Measurements from ENCODE around the gene LRRN2.

Gene LRRN2

DNA sequence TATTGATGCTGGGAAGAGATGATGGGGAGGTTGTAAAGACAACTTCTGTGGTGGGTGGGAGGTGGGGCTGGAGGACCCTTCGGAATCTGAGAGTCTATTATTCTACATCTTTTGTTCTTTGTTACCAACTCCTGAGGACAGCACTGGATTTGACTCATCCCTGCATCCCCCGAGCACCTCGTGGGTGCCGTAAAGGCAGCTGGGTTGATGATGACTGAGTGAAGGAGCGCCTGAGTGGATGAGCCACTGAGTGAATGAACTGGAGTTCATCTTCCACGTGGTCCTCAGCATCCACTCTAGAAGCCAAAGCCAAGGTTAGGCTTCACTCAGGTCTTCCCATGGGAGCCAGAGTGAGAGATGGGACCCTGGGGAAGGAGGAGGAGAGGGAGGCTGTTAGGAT, 77.6 kb downstream of the LRRN2 start:
- no peaks in the 10 kb centered on the region for H3K79me2 ChIP-seq (ENCODE audit: insufficient read depth, low read depth)
- TF ChIP-seq, protein P1, sequence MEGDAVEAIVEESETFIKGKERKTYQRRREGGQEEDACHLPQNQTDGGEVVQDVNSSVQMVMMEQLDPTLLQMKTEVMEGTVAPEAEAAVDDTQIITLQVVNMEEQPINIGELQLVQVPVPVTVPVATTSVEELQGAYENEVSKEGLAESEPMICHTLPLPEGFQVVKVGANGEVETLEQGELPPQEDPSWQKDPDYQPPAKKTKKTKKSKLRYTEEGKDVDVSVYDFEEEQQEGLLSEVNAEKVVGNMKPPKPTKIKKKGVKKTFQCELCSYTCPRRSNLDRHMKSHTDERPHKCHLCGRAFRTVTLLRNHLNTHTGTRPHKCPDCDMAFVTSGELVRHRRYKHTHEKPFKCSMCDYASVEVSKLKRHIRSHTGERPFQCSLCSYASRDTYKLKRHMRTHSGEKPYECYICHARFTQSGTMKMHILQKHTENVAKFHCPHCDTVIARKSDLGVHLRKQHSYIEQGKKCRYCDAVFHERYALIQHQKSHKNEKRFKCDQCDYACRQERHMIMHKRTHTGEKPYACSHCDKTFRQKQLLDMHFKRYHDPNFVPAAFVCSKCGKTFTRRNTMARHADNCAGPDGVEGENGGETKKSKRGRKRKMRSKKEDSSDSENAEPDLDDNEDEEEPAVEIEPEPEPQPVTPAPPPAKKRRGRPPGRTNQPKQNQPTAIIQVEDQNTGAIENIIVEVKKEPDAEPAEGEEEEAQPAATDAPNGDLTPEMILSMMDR (conservative IDR thresholded peaks at IDR 0.05; ENCODE audit: low read depth, low read length), result no peak
- H3K4me1 ChIP-seq (ENCODE audit: low read depth, poor library complexity, severe bottlenecking), result no peaks in the 10 kb centered on the region
- H3K4me3 ChIP-seq (IDR thresholded peaks at IDR 0.05; ENCODE audit: insufficient read depth, low read depth, low read length), result no peak overlapping the region
- H3K27me3 ChIP-seq (ENCODE audit: insufficient read depth, low read depth), result no peaks in the 10 kb centered on the region
- no peak overlapping the region for H3K4me2 ChIP-seq
- H2AFZ ChIP-seq (ENCODE audit: low read depth), result no peak overlapping the region
- no peak overlapping the region for H3K27ac ChIP-seq
- no peaks in the 10 kb centered on the region for H3K36me3 ChIP-seq (ENCODE audit: insufficient read depth)
- H4K20me1 ChIP-seq (ENCODE audit: insufficient read depth), result no peaks in the 10 kb centered on the region
- no peak overlapping the region for H3K9ac ChIP-seq

DNA sequence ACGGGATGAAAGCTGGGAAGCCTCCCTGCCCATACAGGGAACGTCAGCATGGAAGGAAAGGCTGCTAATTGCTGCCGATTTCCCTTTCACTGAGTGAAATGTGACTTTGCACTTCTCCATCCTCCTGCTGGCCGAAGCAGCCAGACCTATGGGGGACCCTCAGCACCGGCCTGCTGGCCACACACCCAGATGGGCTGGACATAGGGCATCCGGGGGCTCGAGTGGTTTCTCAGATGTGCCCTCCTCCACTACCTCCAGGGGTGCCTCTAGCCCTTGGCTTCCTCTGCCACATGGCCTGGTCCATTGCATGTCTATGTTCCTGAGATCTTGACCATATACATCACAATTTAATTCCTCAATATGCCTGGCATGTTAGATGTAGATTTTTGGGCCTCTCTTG, 79.7 kb downstream of the LRRN2 start:
- Histone ChIP-seq H3K79me2 (ENCODE audit: insufficient read depth, low read depth) (no peaks in the 10 kb centered on the region), H3K4me1 (ENCODE audit: low read depth, poor library complexity, severe bottlenecking) (no peaks in the 10 kb centered on the region), H3K9ac (no peak overlapping the region), H2AFZ (ENCODE audit: low read depth) (no peak overlapping the region), H3K27me3 (ENCODE audit: insufficient read depth, low read depth) (no peaks in the 10 kb centered on the region), H4K20me1 (ENCODE audit: insufficient read depth) (no peaks in the 10 kb centered on the region), H3K4me3 (IDR thresholded peaks at IDR 0.05; ENCODE audit: insufficient read depth, low read depth, low read length) (no peak overlapping the region), H3K4me2 (no peak overlapping the region), H3K36me3 (ENCODE audit: insufficient read depth) (no peaks in the 10 kb centered on the region), H3K27ac (no peak overlapping the region)
- TF ChIP-seq, protein P1 (conservative IDR thresholded peaks at IDR 0.05; ENCODE audit: low read depth, low read length), result no peak

DNA sequence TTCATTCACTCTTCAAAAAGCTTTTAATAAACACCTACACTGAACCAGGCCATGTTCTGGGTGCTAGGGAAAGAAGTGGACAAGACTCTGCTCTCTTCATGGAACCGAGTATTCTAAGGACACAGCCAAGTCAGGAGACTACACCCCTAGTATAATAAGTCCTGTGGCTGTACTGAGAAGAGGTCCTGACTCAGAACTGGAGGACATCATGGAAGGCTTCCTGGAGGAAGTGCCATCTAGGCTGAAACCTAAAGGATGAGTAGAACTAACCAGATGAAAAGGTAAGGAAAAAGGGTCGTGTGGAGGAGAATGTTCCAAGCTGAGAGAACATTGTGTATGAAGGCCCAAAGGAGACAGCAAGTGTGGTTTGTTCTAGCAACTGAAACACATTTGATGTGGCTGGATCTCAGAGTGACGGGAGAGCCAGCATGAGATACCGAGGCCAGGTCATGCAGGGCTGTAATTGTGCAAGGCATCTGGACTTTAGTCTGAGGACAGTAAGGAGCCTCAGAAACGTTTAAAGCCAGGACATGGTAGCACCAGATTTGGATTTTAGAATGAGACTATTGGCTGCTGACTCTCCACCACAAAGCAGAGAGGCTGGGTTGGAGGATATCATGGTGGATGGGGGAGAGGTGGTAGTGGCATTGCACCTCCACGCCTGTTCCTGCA, 82.5 kb downstream of the LRRN2 start:
- Histone ChIP-seq H3K79me2 (ENCODE audit: insufficient read depth, low read depth) (no peaks in the 10 kb centered on the region), H3K4me2 (no peak overlapping the region), H3K4me3 (IDR thresholded peaks at IDR 0.05; ENCODE audit: insufficient read depth, low read depth, low read length) (no peak overlapping the region), H3K4me1 (ENCODE audit: low read depth, poor library complexity, severe bottlenecking) (no peaks in the 10 kb centered on the region), H3K27ac (no peak overlapping the region), H3K27me3 (ENCODE audit: insufficient read depth, low read depth) (no peaks in the 10 kb centered on the region), H3K36me3 (ENCODE audit: insufficient read depth) (no peaks in the 10 kb centered on the region), H3K9ac (no peak overlapping the region), H2AFZ (ENCODE audit: low read depth) (no peak overlapping the region), H4K20me1 (ENCODE audit: insufficient read depth) (no peaks in the 10 kb centered on the region)
- TF ChIP-seq, protein P1 (conservative IDR thresholded peaks at IDR 0.05; ENCODE audit: low read depth, low read length), result no peak

DNA sequence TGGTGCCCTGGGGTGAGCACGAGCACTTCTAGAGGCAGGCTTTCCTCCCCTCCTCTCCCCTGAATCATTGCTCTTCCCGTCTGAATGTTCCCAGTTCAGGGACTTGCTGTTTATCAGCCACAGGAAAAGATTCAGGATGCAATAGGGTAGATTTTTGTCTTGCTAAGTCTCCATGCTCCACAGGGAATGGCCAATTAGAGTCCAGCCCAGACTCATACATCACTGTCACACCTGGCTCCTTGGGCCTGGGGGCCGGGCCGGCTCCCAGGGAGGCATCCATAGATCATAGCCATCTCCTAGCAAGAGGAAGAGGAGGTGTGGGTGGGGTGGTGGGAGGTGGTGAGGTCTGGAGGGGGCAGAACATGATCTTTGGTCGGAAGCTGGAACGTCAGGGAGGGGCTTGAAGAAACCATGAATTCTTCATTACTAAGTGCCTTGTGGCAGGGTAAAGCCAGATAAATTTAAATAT, 83.4 kb downstream of the LRRN2 start:
- H3K27ac ChIP-seq, result no peak overlapping the region
- H3K36me3 ChIP-seq (ENCODE audit: insufficient read depth), result no peaks in the 10 kb centered on the region
- H2AFZ ChIP-seq (ENCODE audit: low read depth), result no peak overlapping the region
- H3K9ac ChIP-seq, result no peak overlapping the region
- H3K4me1 ChIP-seq (ENCODE audit: low read depth, poor library complexity, severe bottlenecking), result no peaks in the 10 kb centered on the region
- H3K4me3 ChIP-seq (IDR thresholded peaks at IDR 0.05; ENCODE audit: insufficient read depth, low read depth, low read length), result no peak overlapping the region
- H3K79me2 ChIP-seq (ENCODE audit: insufficient read depth, low read depth), result no peaks in the 10 kb centered on the region
- H3K27me3 ChIP-seq (ENCODE audit: insufficient read depth, low read depth), result no peaks in the 10 kb centered on the region
- H3K4me2 ChIP-seq, result no peak overlapping the region
- TF ChIP-seq, protein P1 (conservative IDR thresholded peaks at IDR 0.05; ENCODE audit: low read depth, low read length), result no peak
- H4K20me1 ChIP-seq (ENCODE audit: insufficient read depth), result no peaks in the 10 kb centered on the region
